ENCODE measurements around the gene NUDT16L1. TPM values are rescaled to one million over a fixed set of nuclear protein-coding genes. Genes with fewer than 3 reads are reported as not detected.

The NUDT16L1 gene
- total and polyA plus RNA-seq, 2 donors, result 17.0 to 38.4 TPM

GRCh38 chr16:4683255-4684057 lies 9.9 kb upstream of the NUDT16L1 start:
- 83% methylated on average over 17 of the region's 17 CpGs for WGBS
- no peak for DNase-seq (ENCODE audit: extremely low spot score)
- no peak overlapping the region for H3K27ac ChIP-seq (ENCODE audit: low read depth)
- H3K36me3 ChIP-seq (ENCODE audit: insufficient read depth), result peaks cover 7% of the 10 kb centered on the region
- H3K4me1 ChIP-seq (ENCODE audit: insufficient read depth), result no peaks in the 10 kb centered on the region
- no peak overlapping the region for H3K4me3 ChIP-seq (ENCODE audit: low read depth, low read length)

- no peak overlapping the region for H3K4me3 ChIP-seq (ENCODE audit: low read depth, low read length)
- no peak for DNase-seq (ENCODE audit: extremely low spot score)
- no peak overlapping the region for H3K27ac ChIP-seq (ENCODE audit: low read depth)
- H3K36me3 ChIP-seq (ENCODE audit: insufficient read depth), result peaks cover 7% of the 10 kb centered on the region
- H3K4me1 ChIP-seq (ENCODE audit: insufficient read depth), result no peaks in the 10 kb centered on the region
- 94% methylated on average over 23 of the region's 23 CpGs for WGBS
Measured at GRCh38 chr16:4684058-4684715, 9.2 kb upstream of the NUDT16L1 start.

- DNase-seq (ENCODE audit: extremely low spot score), result no peak
- Histone ChIP-seq H3K27ac (ENCODE audit: low read depth) (no peak overlapping the region), H3K4me1 (ENCODE audit: insufficient read depth) (no peaks in the 10 kb centered on the region), H3K36me3 (ENCODE audit: insufficient read depth) (peaks cover 7% of the 10 kb centered on the region), H3K4me3 (ENCODE audit: low read depth, low read length) (no peak overlapping the region)
- WGBS, result 93% methylated on average over 13 of the region's 13 CpGs
Measured at GRCh38 chr16:4684763-4685162, 8.6 kb upstream of the NUDT16L1 start.

DNA sequence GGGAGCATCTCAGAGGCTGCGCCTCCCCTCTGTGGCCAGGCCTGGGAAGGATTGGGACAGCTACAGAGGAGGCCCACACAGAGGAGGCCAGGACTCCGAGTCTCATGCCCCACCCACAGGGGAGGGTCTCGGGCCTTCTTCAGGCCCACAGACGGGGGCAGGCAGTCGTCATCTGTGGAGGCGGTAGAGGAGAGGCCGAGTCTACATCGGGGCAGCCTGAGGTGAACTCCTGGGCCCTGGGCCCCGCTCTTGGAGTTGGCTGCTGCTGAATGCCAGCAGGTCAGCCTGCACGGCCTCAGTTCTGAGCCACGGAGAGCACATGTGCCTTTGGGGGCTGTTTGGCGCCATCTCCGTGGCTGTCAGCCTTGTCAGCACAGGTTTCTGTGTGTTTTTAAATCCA lies 8.1 kb upstream of the NUDT16L1 start:
- no peak overlapping the region for H3K4me3 ChIP-seq (ENCODE audit: low read depth, low read length)
- WGBS, result 87% methylated on average over 13 of the region's 13 CpGs
- no peak for DNase-seq (ENCODE audit: extremely low spot score)
- no peak overlapping the region for H3K27ac ChIP-seq (ENCODE audit: low read depth)
- peaks cover 7% of the 10 kb centered on the region for H3K36me3 ChIP-seq (ENCODE audit: insufficient read depth)
- H3K4me1 ChIP-seq (ENCODE audit: insufficient read depth), result no peaks in the 10 kb centered on the region

GRCh38 chr16:4685776-4686496 lies 7.4 kb upstream of the NUDT16L1 start:
- Histone ChIP-seq H3K4me1 (ENCODE audit: insufficient read depth) (no peaks in the 10 kb centered on the region), H3K27ac (ENCODE audit: low read depth) (no peak overlapping the region), H3K36me3 (ENCODE audit: insufficient read depth) (peaks cover 7% of the 10 kb centered on the region), H3K4me3 (ENCODE audit: low read depth, low read length) (no peak overlapping the region)
- no peak for DNase-seq (ENCODE audit: extremely low spot score)
- 93% methylated on average over 38 of the region's 38 CpGs for WGBS

GRCh38 chr16:4686497-4687210 lies 6.7 kb upstream of the NUDT16L1 start:
- no peak for DNase-seq (ENCODE audit: extremely low spot score)
- WGBS, result 91% methylated on average over 27 of the region's 27 CpGs
- Histone ChIP-seq H3K4me3 (ENCODE audit: low read depth, low read length) (no peak overlapping the region), H3K36me3 (ENCODE audit: insufficient read depth) (peaks cover 7% of the 10 kb centered on the region), H3K27ac (ENCODE audit: low read depth) (no peak overlapping the region), H3K4me1 (ENCODE audit: insufficient read depth) (no peaks in the 10 kb centered on the region)

DNA sequence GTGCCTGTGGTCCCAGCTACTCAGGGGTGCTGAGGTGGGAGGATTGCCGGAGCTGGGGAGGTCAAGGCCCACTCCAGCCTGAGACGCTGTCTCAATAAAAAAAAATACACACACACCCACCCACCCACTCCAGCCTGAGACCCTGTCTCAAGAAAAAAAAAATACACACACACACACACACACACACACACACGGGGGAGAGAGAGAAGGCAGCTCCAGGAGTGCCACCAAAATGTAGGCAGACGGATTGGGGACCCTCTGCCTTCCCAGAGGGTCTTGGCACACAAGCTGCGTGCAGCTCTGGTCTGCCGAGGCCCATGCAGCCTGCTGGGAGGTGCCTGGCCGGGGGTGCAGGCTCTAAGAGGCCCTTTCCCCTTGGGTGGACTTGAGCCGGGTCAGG lies 5.9 kb upstream of the NUDT16L1 start:
- 80% methylated on average over 8 of the region's 8 CpGs for WGBS
- no peaks in the 10 kb centered on the region for H3K4me1 ChIP-seq (ENCODE audit: insufficient read depth)
- no peak overlapping the region for H3K27ac ChIP-seq (ENCODE audit: low read depth)
- no peak for DNase-seq (ENCODE audit: extremely low spot score)
- H3K4me3 ChIP-seq (ENCODE audit: low read depth, low read length), result no peak overlapping the region
- H3K36me3 ChIP-seq (ENCODE audit: insufficient read depth), result peaks cover 7% of the 10 kb centered on the region

DNA sequence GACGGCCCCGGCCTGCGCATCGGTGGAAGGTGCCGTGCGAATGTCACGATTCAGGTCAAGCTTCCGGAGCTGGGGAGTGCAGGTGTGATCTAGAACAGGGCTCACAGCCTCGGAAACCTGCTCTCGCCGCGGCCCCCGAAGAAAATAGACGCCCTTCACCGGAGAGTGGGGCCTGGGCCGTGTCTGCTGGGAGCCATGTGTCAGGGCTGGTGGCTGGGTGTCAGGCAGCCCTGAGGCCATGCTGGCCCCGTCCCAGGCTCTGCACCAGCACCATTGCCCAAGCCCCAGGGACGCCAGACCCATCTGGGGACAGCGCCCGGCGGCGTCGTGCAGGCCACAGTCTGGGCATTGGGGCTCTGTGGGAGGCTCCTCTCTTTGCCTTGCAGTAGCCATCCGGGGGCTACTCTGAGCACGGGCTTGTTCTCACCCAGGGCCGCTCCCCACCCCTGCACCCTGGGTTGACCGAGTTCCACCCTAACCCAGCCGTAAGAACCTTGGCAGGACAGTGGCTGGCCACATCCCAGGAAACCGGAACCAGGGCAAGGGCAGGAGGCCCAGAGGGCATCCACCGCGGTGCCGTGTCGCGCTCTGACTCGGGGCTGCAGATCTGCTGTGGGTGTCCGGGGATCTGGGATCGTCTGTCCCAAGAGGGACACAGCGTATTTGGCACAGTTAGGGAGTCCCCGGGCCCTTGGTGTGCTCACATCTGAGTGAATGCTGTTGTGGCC lies 5.3 kb upstream of the NUDT16L1 start:
- H3K27ac ChIP-seq (ENCODE audit: low read depth), result no peak overlapping the region
- DNase-seq (ENCODE audit: extremely low spot score), result no peak
- 92% methylated on average over 39 of the region's 39 CpGs for WGBS
- no peaks in the 10 kb centered on the region for H3K4me1 ChIP-seq (ENCODE audit: insufficient read depth)
- no peak overlapping the region for H3K4me3 ChIP-seq (ENCODE audit: low read depth, low read length)
- peaks cover 2% of the 10 kb centered on the region for H3K36me3 ChIP-seq (ENCODE audit: insufficient read depth)

- H3K4me3 ChIP-seq (ENCODE audit: low read depth, low read length), result no peak overlapping the region
- H3K27ac ChIP-seq (ENCODE audit: low read depth), result no peak overlapping the region
- WGBS, result 90% methylated on average over 22 of the region's 22 CpGs
- H3K36me3 ChIP-seq (ENCODE audit: insufficient read depth), result peaks cover 2% of the 10 kb centered on the region
- H3K4me1 ChIP-seq (ENCODE audit: insufficient read depth), result no peaks in the 10 kb centered on the region
- DNase-seq (ENCODE audit: extremely low spot score), result no peak
Measured at GRCh38 chr16:4688674-4689045, 4.7 kb upstream of the NUDT16L1 start.

DNA sequence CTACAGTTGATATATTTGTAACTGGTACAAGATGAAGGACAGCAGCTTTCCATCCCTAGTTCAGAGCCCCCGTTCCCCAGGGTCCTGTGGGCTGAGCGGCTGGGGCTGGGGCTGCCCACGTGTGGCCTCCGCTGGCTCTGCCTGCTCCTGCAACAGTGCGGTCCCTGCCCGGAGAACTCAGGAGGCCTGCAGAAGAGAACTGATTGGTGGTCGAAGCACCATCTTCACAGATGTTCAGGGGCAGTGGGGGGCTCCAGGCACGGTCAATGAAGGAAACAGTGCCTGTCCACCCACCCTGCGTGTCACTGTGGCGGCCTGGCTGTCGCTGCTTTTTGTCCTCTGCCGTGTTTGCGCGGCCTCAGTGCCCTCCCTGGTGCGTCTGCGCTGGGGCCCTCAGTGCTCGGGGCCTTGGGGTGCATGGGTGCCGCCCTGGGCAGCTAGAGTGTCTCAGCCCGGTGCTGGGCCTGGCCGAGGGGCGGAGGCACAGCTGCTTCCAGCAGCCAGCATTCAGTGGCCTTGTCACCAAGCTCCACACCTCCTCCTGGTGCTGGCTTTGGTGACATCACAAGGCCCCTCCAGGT lies 4.2 kb upstream of the NUDT16L1 start:
- WGBS, result 90% methylated on average over 21 of the region's 21 CpGs
- H3K36me3 ChIP-seq (ENCODE audit: insufficient read depth), result peaks cover 2% of the 10 kb centered on the region
- DNase-seq (ENCODE audit: extremely low spot score), result no peak
- H3K4me1 ChIP-seq (ENCODE audit: insufficient read depth), result no peaks in the 10 kb centered on the region
- no peak overlapping the region for H3K4me3 ChIP-seq (ENCODE audit: low read depth, low read length)
- H3K27ac ChIP-seq (ENCODE audit: low read depth), result no peak overlapping the region

- WGBS, result 85% methylated on average over 31 of the region's 31 CpGs
- peaks cover 2% of the 10 kb centered on the region for H3K36me3 ChIP-seq (ENCODE audit: insufficient read depth)
- no peak for DNase-seq (ENCODE audit: extremely low spot score)
Measured at GRCh38 chr16:4689864-4690704, 3.3 kb upstream of the NUDT16L1 start.

More at GRCh38 chr16:4689864-4690704, 3.3 kb upstream of the NUDT16L1 start:
- Histone ChIP-seq H3K27ac (ENCODE audit: low read depth) (no peak overlapping the region), H3K4me3 (ENCODE audit: low read depth, low read length) (no peak overlapping the region), H3K4me1 (ENCODE audit: insufficient read depth) (no peaks in the 10 kb centered on the region)
